Nephron (organoid): ENCODE measurements around the gene CYTH1.

Source experiments
- H3K27ac Mint-ChIP-seq, 3 experiments: 2 replicates each; pipeline ENCODE4 v1.8.0; 2020; ENCODE audit warnings: mixed read lengths in 3 of 3, mild to moderate bottlenecking in 2 of 3, moderate library complexity in 1 of 3
- H3K27me3 Mint-ChIP-seq: 2 replicates; pipeline ENCODE4 v1.8.0; 2021; ENCODE audit warnings: low read depth, mild to moderate bottlenecking, moderate library complexity, mixed read lengths
- H3K36me3 Mint-ChIP-seq: 2 replicates; pipeline ENCODE4 v1.8.0; 2020; ENCODE audit warnings: low read depth, mixed read lengths
- H3K4me1 Mint-ChIP-seq: 2 replicates; pipeline ENCODE4 v1.8.0; 2020; ENCODE audit warnings: mixed read lengths
- H3K4me3 Mint-ChIP-seq, 3 experiments: 2 replicates each; pipeline ENCODE4 v1.8.0; 2020; ENCODE audit warnings: mild to moderate bottlenecking in 3 of 3, mixed read lengths in 3 of 3, moderate library complexity in 2 of 3
- H3K9me3 Mint-ChIP-seq: 2 replicates; pipeline ENCODE4 v1.8.0; 2020; ENCODE audit warnings: mixed read lengths
- TF ChIP-seq, protein P1 (sequence below), 3 experiments: fragments of 200-600 bp; sonication (generic); IDR thresholded peaks; one replicate each; pipeline ENCODE4 v1.5.0; 2021; ENCODE audit warnings: antibody characterized with exemption in 3 of 3; ENCODE audit not compliant: unreplicated experiment in 3 of 3

Gene CYTH1

DNA sequence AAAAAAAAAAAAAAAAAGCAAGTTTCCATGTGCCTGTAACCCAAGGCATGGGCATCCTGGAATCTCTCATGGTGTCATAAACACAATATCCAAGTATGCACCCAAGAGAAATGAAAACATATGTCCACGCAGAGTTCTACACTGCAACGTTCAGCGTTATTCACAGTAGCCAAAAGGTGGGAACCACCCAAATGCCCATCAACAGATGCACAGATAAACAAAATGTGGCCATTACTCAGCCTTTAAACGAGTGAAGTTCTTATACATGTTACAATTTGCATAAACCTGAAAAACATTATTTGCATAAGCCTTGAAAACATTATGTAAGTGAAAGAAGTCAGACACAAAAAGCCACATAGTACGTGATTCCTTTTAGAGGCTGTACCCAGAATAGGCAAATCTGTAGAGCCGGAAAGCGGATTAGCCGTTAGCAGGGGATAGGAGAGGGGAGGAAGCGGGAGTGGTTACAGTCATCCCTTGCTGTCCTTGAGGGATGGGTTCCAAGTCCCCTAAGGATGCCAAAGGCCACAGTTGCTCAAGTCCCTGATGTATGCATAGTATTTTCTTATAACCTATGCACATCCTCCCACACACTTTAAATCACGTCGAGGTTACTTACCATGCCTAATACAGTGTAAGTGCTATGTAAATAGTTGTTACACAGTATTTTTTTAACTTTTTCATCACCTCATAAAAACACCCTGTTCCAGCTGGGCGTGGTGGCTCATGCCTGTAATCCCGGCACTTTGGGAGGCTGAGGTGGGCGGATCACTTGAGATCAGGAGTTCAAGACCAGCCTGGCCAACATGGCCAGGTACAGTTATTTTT, 157.5 kb downstream of the CYTH1 start:
- Mint-ChIP-seq H3K27ac (no peak overlapping the region), H3K27me3 (peaks cover 7% of the 10 kb centered on the region), H3K4me1 (peaks cover 16% of the 10 kb centered on the region), H3K4me3 (no peak overlapping the region), H3K36me3 (peaks cover 3% of the 10 kb centered on the region), H3K9me3 (peaks cover 11% of the 10 kb centered on the region)
- TF ChIP-seq, protein P1, sequence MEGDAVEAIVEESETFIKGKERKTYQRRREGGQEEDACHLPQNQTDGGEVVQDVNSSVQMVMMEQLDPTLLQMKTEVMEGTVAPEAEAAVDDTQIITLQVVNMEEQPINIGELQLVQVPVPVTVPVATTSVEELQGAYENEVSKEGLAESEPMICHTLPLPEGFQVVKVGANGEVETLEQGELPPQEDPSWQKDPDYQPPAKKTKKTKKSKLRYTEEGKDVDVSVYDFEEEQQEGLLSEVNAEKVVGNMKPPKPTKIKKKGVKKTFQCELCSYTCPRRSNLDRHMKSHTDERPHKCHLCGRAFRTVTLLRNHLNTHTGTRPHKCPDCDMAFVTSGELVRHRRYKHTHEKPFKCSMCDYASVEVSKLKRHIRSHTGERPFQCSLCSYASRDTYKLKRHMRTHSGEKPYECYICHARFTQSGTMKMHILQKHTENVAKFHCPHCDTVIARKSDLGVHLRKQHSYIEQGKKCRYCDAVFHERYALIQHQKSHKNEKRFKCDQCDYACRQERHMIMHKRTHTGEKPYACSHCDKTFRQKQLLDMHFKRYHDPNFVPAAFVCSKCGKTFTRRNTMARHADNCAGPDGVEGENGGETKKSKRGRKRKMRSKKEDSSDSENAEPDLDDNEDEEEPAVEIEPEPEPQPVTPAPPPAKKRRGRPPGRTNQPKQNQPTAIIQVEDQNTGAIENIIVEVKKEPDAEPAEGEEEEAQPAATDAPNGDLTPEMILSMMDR (IDR thresholded peaks at IDR 0.05; ENCODE audit: unreplicated experiment in 3 of 3) = no peak
